ENCODE measurements around the gene MUC4. TPM values are rescaled to one million over a fixed set of nuclear protein-coding genes. Genes with fewer than 3 reads are reported as not detected.
A peak's percentile ranks its signal among the peaks of the same experiment; 100 is the strongest.

MUC4 gene
- total and polyA plus RNA-seq, 9 of the 15 experiments (the other 6 are each of a cell fraction or from before 2014, with no cell fraction given), result under 0.01 to 0.21 (median 0.10) TPM; not detected in 4

DNA sequence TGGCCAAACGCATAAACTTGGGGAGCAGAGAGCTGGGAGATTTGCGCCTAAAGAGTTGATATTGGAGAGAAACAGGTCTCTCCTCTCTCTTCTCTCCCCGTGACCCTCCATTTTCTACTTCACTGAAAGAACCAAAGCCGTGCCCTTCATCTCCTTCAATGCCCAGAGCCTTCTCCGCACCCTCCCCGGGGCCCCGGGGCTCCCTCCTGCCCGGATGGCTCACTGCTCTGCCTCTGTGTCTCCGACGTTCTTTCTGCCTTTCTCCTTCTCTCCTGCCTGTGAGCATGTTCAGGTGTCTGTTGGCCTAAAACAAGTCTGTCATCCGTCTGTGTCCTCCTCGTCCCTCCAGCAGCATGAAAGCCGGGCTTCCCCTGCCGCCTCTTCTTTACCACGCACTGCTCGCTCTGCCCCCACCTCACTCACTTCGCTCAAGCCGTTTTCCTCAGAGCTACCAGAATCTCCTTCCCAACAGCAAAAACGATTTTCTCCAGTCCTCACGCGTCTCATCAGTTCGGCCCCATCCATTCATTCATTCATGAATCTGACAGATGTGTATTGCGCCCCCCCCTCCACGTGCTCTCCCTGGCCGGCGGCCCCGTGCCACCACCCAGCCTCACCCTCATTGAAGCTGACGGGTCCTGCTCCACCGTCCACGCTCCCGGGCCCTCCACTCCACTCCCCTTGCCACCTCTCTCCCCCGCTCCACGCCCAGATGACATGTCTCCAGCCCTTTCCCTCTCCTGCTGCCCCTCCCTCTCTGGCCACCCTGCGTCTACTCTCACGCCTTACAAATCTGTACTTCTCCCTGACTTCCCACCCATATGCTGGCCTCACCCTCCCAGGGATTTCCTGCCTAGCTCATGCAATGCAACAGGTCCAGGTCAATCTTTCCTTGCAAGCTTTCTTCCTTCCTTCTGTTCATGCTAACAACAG is 10.2 kb downstream of the MUC4 start:
- Histone ChIP-seq H3K27me3 (ENCODE audit: control insufficient read depth in 2 of 2, insufficient read depth in 2 of 2, low read length in 2 of 2) (no peaks in the 10 kb centered on the region), H3K4me1 (replicated peaks in 1 of 2; ENCODE audit: control insufficient read depth in 2 of 2, insufficient read depth in 2 of 2, low read length in 2 of 2) (peaks cover 50 to 52% of the 10 kb centered on the region in 2 experiments), H3K36me3 (ENCODE audit: control insufficient read depth, insufficient read depth, low read length) (no peaks in the 10 kb centered on the region), H3K79me2 (ENCODE audit: control insufficient read depth, insufficient read depth, low read length) (no peaks in the 10 kb centered on the region), H3K9me3 (replicated peaks; ENCODE audit: control insufficient read depth, insufficient read depth, low read depth, low read length) (no peaks in the 10 kb centered on the region), H3K27ac (ENCODE audit: extremely low read depth, low read depth, low read length) (no peak overlapping the region), H3K9me1 (ENCODE audit: control insufficient read depth, insufficient read depth, low read length) (no peaks in the 10 kb centered on the region), H3K9ac (ENCODE audit: insufficient read depth in 1 of 2, low read depth in 2 of 2, low read length in 2 of 2) (peak overlapping the region in 1 of 2 experiments; percentile 65; a peak in 1 of 4 replicates), H4K20me1 (replicated peaks; ENCODE audit: control insufficient read depth, insufficient read depth, low read length) (no peaks in the 10 kb centered on the region), H3K4me2 (ENCODE audit: insufficient read depth, low read length) (peak overlapping the region; percentile 78; the same call in 1 of the 2 replicates), H2AFZ (ENCODE audit: low read depth, low read length) (peak overlapping the region; percentile 47), H3K4me3 (no peak overlapping the region)
- FAIRE-seq (no peak), DNase-seq (ENCODE audit: extremely low read depth in 1 of 4, low spot score in 3 of 4) (no peak), ATAC-seq (no peak)
- 51% methylated on average over 24 of the region's 35 CpGs for WGBS (ENCODE audit: insufficient coverage, low coverage, missing lambda C conversion rate)
- POLR2A ChIA-PET, result interaction anchor here (1.0 to 1.2 kb wide), 3 partner anchors 13 to 38 kb away, joined by 3 to 4 read pairs (median 3); no protein-coding TSS in a partner anchor
- intact Hi-C loops (cut with micrococcal nuclease) (no loop called here), in situ Hi-C loops (cut with MboI) (no loop called here)
- BruUV-seq (replicated peaks), result no TSS peak
- CTCF ChIA-PET (ENCODE audit: low intra/inter-chr PET ratio), result no interaction called here
- TF ChIP-seq, protein P1, sequence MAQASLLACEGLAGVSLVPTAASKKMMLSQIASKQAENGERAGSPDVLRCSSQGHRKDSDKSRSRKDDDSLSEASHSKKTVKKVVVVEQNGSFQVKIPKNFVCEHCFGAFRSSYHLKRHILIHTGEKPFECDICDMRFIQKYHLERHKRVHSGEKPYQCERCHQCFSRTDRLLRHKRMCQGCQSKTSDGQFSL (CRISPR knock-in tag; IDR thresholded peaks at IDR 0.05), result peak; percentile 66; the same call in 1 of the 2 replicates
- TF ChIP-seq, protein P1 (tag; IDR thresholded peaks at IDR 0.05), result no peak
- no peak for TF ChIP-seq ZSCAN32 (CRISPR knock-in tag; IDR thresholded peaks at IDR 0.05)
- TF ChIP-seq ZNF584 (CRISPR knock-in tag; IDR thresholded peaks at IDR 0.05; ENCODE audit: low read depth), result 0 out of 2 replicates have a peak, but pooled peaks have one; percentile 34
- TF ChIP-seq RCOR1 (IDR thresholded peaks at IDR 0.05; ENCODE audit: borderline replicate concordance in 1 of 2, low read depth in 2 of 2, low read length in 2 of 2), result no peak
- TF ChIP-seq STAG1 (CRISPR knock-in tag; IDR thresholded peaks at IDR 0.05; ENCODE audit: borderline replicate concordance), result 0 out of 2 replicates have a peak, but pooled peaks have one; percentile 8
- no peak for TF ChIP-seq HOXB6 (CRISPR knock-in tag; IDR thresholded peaks at IDR 0.05; ENCODE audit: borderline replicate concordance)
- TF ChIP-seq ZNF24 (IDR thresholded peaks at IDR 0.05), result peak; percentile 72; the same call in 1 of the 2 replicates
- TF ChIP-seq ZNF436 (CRISPR knock-in tag; IDR thresholded peaks at IDR 0.05), result no peak
- TF ChIP-seq NR2C2 (CRISPR knock-in tag; IDR thresholded peaks at IDR 0.05), result no peak
- TF ChIP-seq NR2C2 (tag; IDR thresholded peaks at IDR 0.05), result 0 out of 2 replicates have a peak, but pooled peaks have one; percentile 6
- TF ChIP-seq ZNF766 (CRISPR knock-in tag; conservative IDR thresholded peaks at IDR 0.05), result 0 out of 2 replicates have a peak, but pooled peaks have one; percentile 18
- no peak for TF ChIP-seq ZNF408 (CRISPR knock-in tag; IDR thresholded peaks at IDR 0.05; ENCODE audit: low read depth)

All from K562 (cell line).